Lung (tissue), 12 donors: ENCODE results near the gene NUP210. TPM values are rescaled to one million over a fixed set of nuclear protein-coding genes. Genes with fewer than 3 reads are reported as not detected.
A peak's percentile ranks its signal among the peaks of the same experiment; 100 is the strongest.
"Not testable (repeated sequence)": the region's sequence is repeated elsewhere in the genome, so short reads cannot be mapped to it uniquely, and the experiment has no call there.

Experiments used
- ATAC-seq: fragments of 200-7000 bp; cut with Tn5 transposase; one replicate; pipeline ENCODE4 v1.9.1; 2020; ENCODE audit warnings: moderate number of reproducible peaks; ENCODE audit not compliant: insufficient read depth, low FRiP score
- DNase-seq, 3 donors: peaks; one replicate each; pipeline ENCODE4 v3.0.0-alpha.2; 2013 to 2017
- H3K27ac ChIP-seq, 2 donors: one replicate each; pipeline ENCODE4 v1.5.1; 2013; ENCODE audit warnings: mild to moderate bottlenecking in 2 of 2, moderate library complexity in 2 of 2, control low read depth in 1 of 2, inconsistent platforms in 1 of 2, low read depth in 1 of 2, low read length in 1 of 2
- H3K27me3 ChIP-seq, 3 donors: one replicate each; pipeline ENCODE4 v1.5.1; 2013; ENCODE audit warnings: low read length in 2 of 3; ENCODE audit not compliant: control insufficient read depth in 3 of 3, insufficient read depth in 3 of 3
- H3K36me3 ChIP-seq, 4 donors: one replicate each; pipeline ENCODE4 v1.5.1; 2013; ENCODE audit warnings: low read length in 4 of 4, mild to moderate bottlenecking in 1 of 4, moderate library complexity in 1 of 4; ENCODE audit not compliant: control insufficient read depth in 4 of 4, insufficient read depth in 4 of 4
- H3K4me1 ChIP-seq, 5 donors: one replicate each; pipeline ENCODE4 v1.5.1; 2013; ENCODE audit warnings: low read length in 5 of 5, mild to moderate bottlenecking in 2 of 5, moderate library complexity in 1 of 5; ENCODE audit not compliant: control insufficient read depth in 5 of 5, insufficient read depth in 5 of 5
- H3K4me3 ChIP-seq: one replicate; pipeline ENCODE4 v1.5.1; 2013; ENCODE audit warnings: mild to moderate bottlenecking, control low read depth, moderate library complexity
- H3K9ac ChIP-seq, 2 donors: one replicate each; pipeline ENCODE4 v1.5.1; 2013; ENCODE audit warnings: low read length in 2 of 2, control low read depth in 1 of 2; ENCODE audit not compliant: insufficient read depth in 1 of 2
- H3K9me3 ChIP-seq, 4 donors: one replicate each; pipeline ENCODE4 v1.5.1; 2013; ENCODE audit warnings: low read length in 3 of 4, mild to moderate bottlenecking in 1 of 4, moderate library complexity in 1 of 4; ENCODE audit not compliant: control insufficient read depth in 4 of 4, insufficient read depth in 3 of 4
- WGBS, 2 donors: extraction: QIAGEN DNeasy Blood & Tissue Kit; methylation state at CpG; one replicate each; pipeline ENCODE4 v1.1.7; 2013; 5-methylcytosine and 5-hydroxymethylcytosine counted together
- polyA plus RNA-seq, 2 donors: library from polyadenylated mRNA; stranded (reverse); fragments of 200-250 nt; gene quantifications; one replicate each; pipeline ENCODE4 v1.2.1, GENCODE V29; 2013
- total RNA-seq, 2 donors: library from RNA; depleted of rRNA in 1 of 2; stranded (reverse); fragments of >200 nt in 1 of 2; gene quantifications; one replicate each; pipeline ENCODE4 v1.2.1, GENCODE V29; 2014 to 2021
- TF ChIP-seq, protein P1 (sequence below): IDR thresholded peaks from 2 replicates; pipeline ENCODE4 v1.5.1; 2012; ENCODE audit warnings: mild to moderate bottlenecking; ENCODE audit errors: control extremely low read depth, extremely low read depth
- donor health status: control.
- donor health status: control.
- donor health status: Bipolar disorder and iron deficiency.
- donor health status: healthy.
- donor health status: DM: yes; HTN: yes; CAD: no.

Gene NUP210
- total and polyA plus RNA-seq, 4 donors, result 5.4 to 20.4 (median 10.5) TPM

DNA sequence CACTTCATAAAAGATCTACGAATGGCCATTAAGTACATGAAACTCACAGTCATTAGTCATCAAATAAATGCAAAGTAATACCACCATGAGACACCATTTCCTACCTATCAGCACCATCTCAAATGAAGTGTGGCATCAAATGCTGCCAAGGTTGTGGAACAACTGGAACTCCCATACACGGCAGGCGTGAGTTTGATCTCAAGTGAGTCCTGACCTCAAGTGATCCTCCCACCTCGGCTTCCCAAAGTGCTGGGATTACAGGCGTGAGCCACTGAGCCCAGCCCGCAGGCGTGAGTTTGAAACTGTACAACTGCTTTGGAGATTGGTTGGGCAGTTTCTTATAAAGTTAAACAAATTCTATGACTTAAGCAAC, 31.2 kb upstream of the NUP210 start:
- TF ChIP-seq, protein P1, sequence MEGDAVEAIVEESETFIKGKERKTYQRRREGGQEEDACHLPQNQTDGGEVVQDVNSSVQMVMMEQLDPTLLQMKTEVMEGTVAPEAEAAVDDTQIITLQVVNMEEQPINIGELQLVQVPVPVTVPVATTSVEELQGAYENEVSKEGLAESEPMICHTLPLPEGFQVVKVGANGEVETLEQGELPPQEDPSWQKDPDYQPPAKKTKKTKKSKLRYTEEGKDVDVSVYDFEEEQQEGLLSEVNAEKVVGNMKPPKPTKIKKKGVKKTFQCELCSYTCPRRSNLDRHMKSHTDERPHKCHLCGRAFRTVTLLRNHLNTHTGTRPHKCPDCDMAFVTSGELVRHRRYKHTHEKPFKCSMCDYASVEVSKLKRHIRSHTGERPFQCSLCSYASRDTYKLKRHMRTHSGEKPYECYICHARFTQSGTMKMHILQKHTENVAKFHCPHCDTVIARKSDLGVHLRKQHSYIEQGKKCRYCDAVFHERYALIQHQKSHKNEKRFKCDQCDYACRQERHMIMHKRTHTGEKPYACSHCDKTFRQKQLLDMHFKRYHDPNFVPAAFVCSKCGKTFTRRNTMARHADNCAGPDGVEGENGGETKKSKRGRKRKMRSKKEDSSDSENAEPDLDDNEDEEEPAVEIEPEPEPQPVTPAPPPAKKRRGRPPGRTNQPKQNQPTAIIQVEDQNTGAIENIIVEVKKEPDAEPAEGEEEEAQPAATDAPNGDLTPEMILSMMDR, result no peak
- Histone ChIP-seq H3K27me3 (no peaks in the 10 kb centered on the region), H3K4me3 (peak overlapping the region; percentile 38), H3K4me1 (peaks cover 0 to 3% (median 0%) of the 10 kb centered on the region in 5 donors), H3K27ac (peak overlapping the region; percentile 21 to 66), H3K9ac (no peak overlapping the region), H3K9me3 (no peaks in the 10 kb centered on the region), H3K36me3 (no peaks in the 10 kb centered on the region)
- DNase-seq (peak in 1 of 3 donors; percentile 51), ATAC-seq (peak; percentile 15)
- WGBS, 2 donors, result 1 to 4% methylated on average over 7 of the region's 7 CpGs

DNA sequence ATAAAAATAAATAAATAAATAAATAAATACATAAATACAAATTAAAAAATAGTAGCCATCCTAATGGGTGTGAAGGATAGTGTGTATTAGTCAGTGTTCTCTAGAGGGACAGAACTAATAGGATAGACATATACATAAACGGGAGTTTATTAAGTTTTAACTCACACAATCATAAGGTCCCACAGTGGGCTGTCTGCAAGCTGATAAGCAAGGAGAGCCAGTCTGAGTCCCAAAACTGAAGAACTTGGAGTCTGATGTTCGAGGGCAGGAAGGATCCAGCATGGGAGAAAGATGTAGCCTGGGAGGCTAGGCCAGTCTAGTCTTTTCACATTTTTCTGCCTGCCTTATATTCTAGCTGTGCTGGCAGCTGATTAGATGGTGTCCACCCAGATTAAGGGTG, 22.8 kb upstream of the NUP210 start:
- not testable (repeated sequence) for H3K9me3 ChIP-seq, H3K36me3 ChIP-seq, H3K4me1 ChIP-seq, H3K27ac ChIP-seq, DNase-seq, H3K4me3 ChIP-seq, ATAC-seq, H3K9ac ChIP-seq, H3K27me3 ChIP-seq
- WGBS, 2 donors, result 93 to 95% methylated on average over 2 of the region's 2 CpGs

DNA sequence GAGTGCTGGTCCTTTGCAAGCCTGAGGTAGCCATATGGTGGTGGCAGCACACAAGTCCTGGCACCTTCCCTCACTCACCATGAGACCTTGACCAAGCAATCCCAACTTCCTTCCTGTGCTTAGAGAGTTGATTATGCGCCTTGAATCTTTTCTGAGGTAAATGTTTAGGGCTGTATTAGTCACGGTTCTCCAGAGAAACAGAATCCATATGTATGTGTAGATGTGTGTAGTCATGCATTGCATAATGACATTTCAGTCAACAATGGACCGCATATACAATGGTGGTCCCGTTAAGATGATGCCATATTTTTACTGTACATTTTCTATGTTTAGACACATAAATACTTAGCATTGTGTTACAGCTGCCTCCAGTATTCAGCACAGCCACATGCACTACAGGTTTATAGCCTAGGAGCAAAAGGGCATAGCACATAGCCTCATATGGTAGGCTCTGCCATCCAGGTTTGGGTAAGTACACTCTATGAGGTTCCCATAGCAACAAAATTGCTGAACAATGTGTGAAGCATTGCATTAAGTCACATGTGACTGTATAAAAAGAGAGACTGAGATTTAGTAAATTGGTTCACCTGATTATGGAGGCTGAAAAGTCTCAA, 20.2 kb upstream of the NUP210 start:
- TF ChIP-seq, protein P1, result no peak
- 67 to 69% methylated on average over 4 of the region's 4 CpGs for WGBS, 2 donors
- DNase-seq, result no peak

DNA sequence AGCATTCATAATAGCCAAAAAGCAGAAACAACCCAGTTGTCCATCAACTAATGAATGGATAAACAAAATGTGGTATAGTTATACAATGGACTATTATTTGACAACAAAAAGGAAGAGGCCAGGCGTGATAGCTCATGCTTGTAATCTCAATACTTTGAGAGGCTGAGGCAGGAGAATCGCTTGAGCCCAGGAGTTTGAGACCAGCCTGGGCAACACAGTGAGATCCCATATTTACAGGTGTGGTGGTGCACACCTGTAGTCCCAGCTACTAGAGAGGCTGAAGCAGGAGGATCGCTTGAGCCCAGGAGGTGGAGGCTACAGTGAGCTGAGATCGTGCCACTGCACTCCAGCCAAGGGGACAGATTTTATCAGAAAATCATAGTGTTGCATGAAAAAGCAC, 16.1 kb upstream of the NUP210 start:
- H3K27ac ChIP-seq, H3K4me3 ChIP-seq, ATAC-seq, H3K36me3 ChIP-seq, H3K9ac ChIP-seq, DNase-seq, H3K27me3 ChIP-seq, H3K4me1 ChIP-seq, H3K9me3 ChIP-seq: not testable (repeated sequence)
- WGBS, 2 donors, result 86 to 93% methylated on average over 4 of the region's 4 CpGs

More for the DNA sequence above, 20.2 kb upstream of the NUP210 start:
- Histone ChIP-seq H3K4me1 (no peaks in the 10 kb centered on the region), H3K4me3 (no peak overlapping the region), H3K9ac (no peak overlapping the region), H3K27me3 (no peaks in the 10 kb centered on the region), H3K9me3 (no peaks in the 10 kb centered on the region), H3K36me3 (no peaks in the 10 kb centered on the region), H3K27ac (no peak overlapping the region)
- ATAC-seq, result no peak
